ENCODE results near the gene BCL2L14.

BCL2L14 gene

DNA sequence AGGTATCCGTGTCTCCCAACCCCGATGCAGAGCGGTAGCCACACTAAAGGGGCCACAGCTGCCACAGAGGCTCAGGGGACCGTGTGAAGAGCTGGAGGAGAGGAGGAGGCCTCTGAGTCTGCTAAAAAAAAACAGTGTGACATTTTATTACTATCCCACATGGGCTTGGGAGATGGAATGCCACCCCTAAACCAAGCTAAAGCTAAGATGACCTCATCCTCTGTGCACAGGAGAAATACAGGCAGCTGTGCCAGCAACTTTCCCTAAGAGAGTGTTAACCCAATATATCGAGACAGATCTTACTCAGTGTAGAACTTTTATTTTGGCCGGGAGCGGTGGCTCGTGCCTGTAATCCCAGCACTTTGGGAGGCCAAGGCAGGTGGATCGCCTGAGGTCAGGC is 18.0 kb downstream of the BCL2L14 start:
- no peak for DNase-seq (ENCODE audit: low read depth)
- no peak overlapping the region for H3K4me3 ChIP-seq (ENCODE audit: low read depth, low read length)
- no peak for TF ChIP-seq CTCF (IDR thresholded peaks at IDR 0.05; ENCODE audit: low read depth, low read length, missing control alignments)

DNA sequence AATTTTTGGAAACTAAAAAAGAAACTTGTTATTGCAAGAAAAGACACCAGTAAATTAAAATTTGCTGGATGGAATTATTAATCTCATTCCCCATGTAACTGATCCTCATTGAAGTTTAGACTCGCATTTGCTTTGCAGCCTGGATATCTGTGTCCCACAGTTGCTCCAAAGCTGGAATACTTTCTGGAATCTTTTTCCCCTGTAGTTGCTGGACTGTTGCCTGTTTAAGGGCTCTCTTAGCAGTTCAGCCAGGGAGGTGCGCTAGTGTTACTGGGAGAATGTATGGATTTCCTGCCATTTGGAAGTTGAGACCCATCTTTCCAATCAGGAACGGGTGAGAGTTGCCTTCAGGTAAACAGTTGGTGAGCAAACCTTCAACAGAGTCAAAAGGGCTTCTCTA is 20.3 kb downstream of the BCL2L14 start:
- H3K4me3 ChIP-seq (ENCODE audit: low read depth, low read length) = no peak overlapping the region
- DNase-seq (ENCODE audit: low read depth) = no peak
- TF ChIP-seq CTCF (IDR thresholded peaks at IDR 0.05; ENCODE audit: low read depth, low read length, missing control alignments) = no peak

- DNase-seq (ENCODE audit: low read depth) = no peak
- no peak overlapping the region for H3K4me3 ChIP-seq (ENCODE audit: low read depth, low read length)
- no peak for TF ChIP-seq CTCF (IDR thresholded peaks at IDR 0.05; ENCODE audit: low read depth, low read length, missing control alignments)
Observed at GRCh38 chr12:12091977-12092663, 21.4 kb downstream of the BCL2L14 start.

DNA sequence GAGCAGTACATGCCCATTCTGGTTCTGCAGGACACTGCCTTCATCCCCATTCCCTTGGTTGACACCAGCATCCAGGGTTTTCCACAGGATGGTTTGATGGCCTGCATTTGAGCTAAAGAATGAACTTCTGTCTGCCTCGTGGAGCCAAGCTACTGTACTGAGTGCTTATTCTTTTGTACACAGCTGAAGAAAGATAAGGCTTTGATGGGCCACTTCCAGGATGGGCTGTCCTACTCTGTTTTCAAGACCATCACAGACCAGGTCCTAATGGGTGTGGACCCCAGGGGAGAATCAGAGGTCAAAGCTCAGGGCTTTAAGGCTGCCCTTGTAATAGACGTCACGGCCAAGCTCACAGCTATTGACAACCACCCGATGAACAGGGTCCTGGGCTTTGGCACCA is 23.7 kb downstream of the BCL2L14 start:
- no peak for TF ChIP-seq CTCF (IDR thresholded peaks at IDR 0.05; ENCODE audit: low read depth, low read length, missing control alignments)
- DNase-seq (ENCODE audit: low read depth) = no peak
- H3K4me3 ChIP-seq (ENCODE audit: low read depth, low read length) = no peak overlapping the region

DNA sequence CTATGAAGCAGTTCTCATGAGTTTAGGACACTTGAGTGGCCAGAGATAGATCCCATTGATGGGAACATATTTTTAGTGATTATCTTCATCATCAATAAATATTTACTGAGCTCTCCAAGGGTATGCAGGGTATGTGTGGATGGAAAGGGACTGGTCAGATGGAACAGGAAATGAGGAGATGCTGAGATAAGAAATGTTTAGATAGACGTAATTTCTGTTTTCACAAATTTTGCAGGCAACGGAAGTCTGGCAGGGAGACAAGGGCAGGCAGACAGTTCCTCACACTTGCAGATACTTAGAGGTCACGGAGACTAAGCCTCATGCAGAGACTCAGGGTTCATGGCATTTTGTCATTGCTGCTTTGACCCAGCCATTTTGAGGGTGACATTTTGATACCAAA is 24.3 kb downstream of the BCL2L14 start:
- no peak for DNase-seq (ENCODE audit: low read depth)
- H3K4me3 ChIP-seq (ENCODE audit: low read depth, low read length) = no peak overlapping the region
- TF ChIP-seq CTCF (IDR thresholded peaks at IDR 0.05; ENCODE audit: low read depth, low read length, missing control alignments) = no peak

- no peak overlapping the region for H3K4me3 ChIP-seq (ENCODE audit: low read depth, low read length)
- TF ChIP-seq CTCF (IDR thresholded peaks at IDR 0.05; ENCODE audit: low read depth, low read length, missing control alignments) = no peak
- no peak for DNase-seq (ENCODE audit: low read depth)
Observed at GRCh38 chr12:12097891-12098690, 27.4 kb downstream of the BCL2L14 start.

DNA sequence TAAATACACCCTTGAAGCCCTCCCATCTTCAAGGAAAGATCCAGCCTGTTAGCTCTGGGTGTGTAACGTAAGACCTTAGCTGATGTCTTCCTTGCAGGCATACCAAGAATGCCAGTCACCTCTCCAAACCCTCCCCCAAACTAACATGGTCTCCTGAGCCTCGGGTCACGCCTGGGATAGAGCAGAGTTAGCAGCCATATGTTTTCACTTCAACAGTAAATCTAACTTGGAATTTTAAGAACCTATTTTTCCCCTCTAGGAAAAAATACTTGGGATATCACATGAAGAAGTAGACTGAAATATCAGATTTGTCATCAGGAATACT is 27.9 kb downstream of the BCL2L14 start:
- no peak overlapping the region for H3K4me3 ChIP-seq (ENCODE audit: low read depth, low read length)
- no peak for DNase-seq (ENCODE audit: low read depth)
- TF ChIP-seq CTCF (IDR thresholded peaks at IDR 0.05; ENCODE audit: low read depth, low read length, missing control alignments) = no peak
